Adrenal gland (tissue), 12 donors: Measurements from ENCODE around the gene GABRR1. TPM values are rescaled to one million over a fixed set of nuclear protein-coding genes. Genes with fewer than 3 reads are reported as not detected.
A peak's percentile ranks its signal among the peaks of the same experiment; 100 is the strongest.

Experiments used
- DNase-seq, 7 donors: peaks; one replicate each; pipeline ENCODE4 v3.0.0-alpha.2; 2019 to 2020
- H3K27ac ChIP-seq, 5 donors: fragments of 200-600 bp; sonication (generic) in 4 of 5; 1 replicate in 3 of 5; 2 replicates in 2 of 5; pipeline versions ENCODE4 v1.5.1 to v1.8.0; 2016 to 2020; ENCODE audit warnings: mild to moderate bottlenecking in 1 of 5
- H3K27me3 ChIP-seq: fragments of 200-600 bp; 2 replicates; pipeline ENCODE4 v1.8.0; 2021
- H3K36me3 ChIP-seq, 2 donors: fragments of 200-600 bp; replicated peaks in 1 of 2; 1 replicate in 1 of 2; 2 replicates in 1 of 2; pipeline versions ENCODE4 v1.5.1 to v1.8.0; 2018 to 2022
- H3K4me1 ChIP-seq, 2 donors: fragments of 200-600 bp; replicated peaks in 1 of 2; 1 replicate in 1 of 2; 2 replicates in 1 of 2; pipeline versions ENCODE4 v1.5.1 to v1.8.0; 2018 to 2021
- H3K4me3 ChIP-seq, 4 donors: fragments of 200-600 bp; sonication (generic) in 3 of 4; one replicate each; pipeline ENCODE4 v1.5.1; 2016 to 2018
- H3K9me3 ChIP-seq, 3 donors: fragments of 200-600 bp; sonication (generic) in 1 of 3; replicated peaks in 1 of 3; 1 replicate in 2 of 3; 2 replicates in 1 of 3; pipeline versions ENCODE4 v1.5.1 to v1.8.0; 2016 to 2021
- CTCF ChIP-seq, 6 experiments: fragments of 450-650 bp in 4 of 6; fragments of 200-600 bp in 2 of 6; sonication (generic) in 1 of 6; IDR thresholded peaks; 1 replicate in 5 of 6; 2 replicates in 1 of 6; pipeline versions ENCODE4 v1.5.1 to v1.8.0; 2016 to 2021; ENCODE audit warnings: antibody characterized with exemption in 6 of 6, mild to moderate bottlenecking in 2 of 6, moderate library complexity in 1 of 6
- POLR2A ChIP-seq, 2 donors: fragments of 450-650 bp; IDR thresholded peaks; one replicate each; pipeline ENCODE4 v1.6.1; 2017; ENCODE audit warnings: antibody characterized with exemption in 2 of 2, mild to moderate bottlenecking in 2 of 2, moderate library complexity in 1 of 2
- WGBS, 4 donors: extraction: QIAGEN DNeasy Blood & Tissue Kit in 2 of 4; methylation state at CpG; one replicate each; pipeline versions ENCODE4 v1.1.5 to v1.1.7; 2013 to 2017; 5-methylcytosine and 5-hydroxymethylcytosine counted together
- intact Hi-C, 2 donors: fragments of 100-400 bp; cut with DNase I; formaldehyde crosslinking; loops; one replicate each; pipeline versions ENCODE4 v1.14.1 to v1.15.0; 2022 to 2023
- polyA plus RNA-seq, 3 donors: library from polyadenylated mRNA; stranded (reverse); fragments of 200-250 nt in 2 of 3; fragments of 350-450 nt in 1 of 3; fragmentation: Illumina TruSeq in 1 of 3; extraction: RNeasy Lipid Tissue Mini Kit (QIAGEN cat#74804) in 1 of 3; gene quantifications; one replicate each; pipeline ENCODE4 v1.2.3, GENCODE V29; 2013 to 2014
- total RNA-seq, 9 donors: library from RNA; depleted of rRNA in 4 of 9; stranded (reverse); fragments of >200 nt in 4 of 9; fragments of 120-200 nt in 1 of 9; fragmentation: NEBNext Ultra II Directional in 1 of 9; extraction: Animal tissue kit (Norgen Biotek cat#: 25700) in 1 of 9; gene quantifications; one replicate each; pipeline versions ENCODE4 v1.1.0 to v1.2.4, GENCODE V29; 2013 to 2023
- donor health status: healthy with polysubstance abuse.
- donor health status: Bipolar disorder and iron deficiency.
- donor health status: DM: yes; HTN: yes; CAD: no.
- donor health status: DM: no; HTN: no; CAD: no.
- donor health status: DM: no; HTN: no; CAD: no.
- donor health status: DM: yes; HTN: yes; CAD: no.

The GABRR1 gene
- total and polyA plus RNA-seq, 12 donors = 0.06 TPM; not detected in 11

DNA sequence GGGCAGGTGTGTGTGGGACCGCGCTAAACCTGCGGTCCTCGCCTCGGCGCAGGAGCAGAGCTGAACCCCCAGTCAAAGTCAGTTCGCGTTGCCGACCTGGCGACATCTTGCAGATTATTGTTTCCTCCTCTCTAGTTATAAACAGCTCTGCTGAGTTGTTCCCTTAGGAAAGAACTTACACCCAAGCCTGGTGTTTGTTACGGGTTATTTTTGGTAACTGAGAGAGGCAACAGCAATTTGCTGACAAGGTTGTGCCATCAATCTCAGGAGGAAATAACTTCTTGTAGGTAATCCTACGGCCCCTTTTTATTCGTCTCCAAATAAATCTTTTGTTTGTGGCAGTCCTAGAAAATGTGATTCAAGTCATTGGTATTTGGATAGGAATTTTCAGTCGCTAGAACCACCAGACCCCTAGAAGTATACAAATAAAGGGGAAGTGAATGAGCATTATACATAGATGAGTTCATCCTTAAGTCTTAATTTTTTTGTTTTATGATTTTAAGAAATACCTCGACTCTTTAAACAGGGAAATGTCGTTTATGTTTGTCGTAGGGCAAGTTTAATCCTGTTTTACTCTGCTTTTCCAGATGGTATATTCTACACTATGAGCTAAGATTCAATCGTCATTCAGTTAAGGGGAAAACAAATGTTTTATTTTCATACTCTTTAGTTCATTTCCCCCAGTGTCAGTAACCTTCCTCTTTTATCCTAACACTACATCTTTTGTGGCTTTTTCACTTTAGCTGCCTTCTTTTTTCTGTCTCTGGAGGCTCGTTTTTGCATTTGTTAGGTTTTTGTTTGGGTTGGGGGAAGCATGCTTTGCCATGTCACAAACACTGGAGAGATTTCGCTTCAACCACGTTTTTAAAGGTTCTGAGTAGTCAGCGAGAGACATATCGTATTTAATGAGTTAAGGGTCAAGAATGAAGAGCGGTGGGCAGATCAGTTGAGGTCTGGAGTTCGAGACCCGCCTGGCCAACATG, 70.1 kb downstream of the GABRR1 start:
- Histone ChIP-seq H3K4me1 (peaks cover 3 to 6% of the 10 kb centered on the region in 2 donors), H3K27ac (peak overlapping the region in 3 of 5 donors; percentile 51 to 78 (median 62)), H3K9me3 (no peaks in the 10 kb centered on the region), H3K27me3 (no peaks in the 10 kb centered on the region), H3K4me3 (peak overlapping the region; percentile 35 to 75 (median 56)), H3K36me3 (no peaks in the 10 kb centered on the region)
- peak in 2 of 7 donors; percentile 5 to 16 for DNase-seq
- WGBS, 4 donors = 36 to 42% (median 38%) methylated on average over 24 to 26 of the region's 26 CpGs
- intact Hi-C loops = no loop called here
- no peak for TF ChIP-seq POLR2A (IDR thresholded peaks at IDR 0.05)
- TF ChIP-seq CTCF (IDR thresholded peaks at IDR 0.05) = no peak

DNA sequence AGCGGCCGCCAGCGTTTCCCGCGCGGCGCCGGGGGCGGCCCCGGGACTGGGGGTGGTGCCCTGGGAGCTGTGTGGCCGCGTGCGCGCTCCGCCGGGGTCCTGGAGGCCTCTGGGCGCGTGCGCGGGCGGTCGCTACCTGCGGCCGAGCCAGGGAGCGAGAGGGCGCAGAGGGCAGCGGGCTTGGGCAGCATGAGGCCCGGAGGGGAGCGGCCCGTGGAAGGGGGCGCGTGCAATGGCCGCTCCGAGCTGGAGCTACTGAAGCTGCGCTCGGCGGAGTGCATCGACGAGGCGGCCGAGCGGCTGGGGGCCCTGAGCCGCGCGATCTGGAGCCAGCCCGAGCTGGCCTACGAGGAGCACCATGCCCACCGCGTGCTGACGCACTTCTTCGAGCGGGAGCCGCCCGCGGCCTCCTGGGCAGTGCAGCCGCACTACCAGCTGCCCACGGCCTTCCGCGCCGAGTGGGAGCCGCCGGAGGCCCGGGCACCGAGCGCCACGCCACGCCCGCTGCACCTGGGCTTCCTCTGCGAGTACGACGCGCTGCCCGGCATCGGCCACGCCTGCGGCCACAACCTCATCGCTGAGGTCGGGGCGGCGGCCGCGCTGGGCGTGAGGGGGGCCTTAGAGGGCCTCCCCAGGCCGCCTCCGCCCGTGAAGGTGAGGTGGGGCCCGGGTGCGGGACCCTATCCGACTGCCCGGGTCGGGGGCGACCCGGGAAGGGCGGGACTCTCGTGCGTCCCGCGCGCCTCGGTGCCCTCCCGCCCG, 71.0 kb downstream of the GABRR1 start, which contains the start of gene PM20D2:
TSS of gene PM20D2 (plus strand) at position 100 of the 762 bp plus-strand sequence. CDS start at position 190, 90 bp downstream.
- H3K36me3 ChIP-seq = no peaks in the 10 kb centered on the region
- H3K27ac ChIP-seq = peak within 1 kb of the TSS in 4 of 5 donors; percentile 44 to 78 (median 56)
- no peaks in the 10 kb centered on the region for H3K27me3 ChIP-seq
- peak within 1 kb of the TSS; percentile 35 to 75 (median 56) for H3K4me3 ChIP-seq
- H3K9me3 ChIP-seq = no peaks in the 10 kb centered on the region
- TF ChIP-seq CTCF (IDR thresholded peaks at IDR 0.05) = no peak
- peak; percentile 15 to 47 for TF ChIP-seq POLR2A (IDR thresholded peaks at IDR 0.05)
- 0% methylated on average over 26 to 102 of the region's 102 CpGs; no CpG with 5 or more reads in 1 of the 4 donors for WGBS, 4 donors
- peak; percentile 45 to 66 (median 53) for DNase-seq
- intact Hi-C loops = no loop called here
- H3K4me1 ChIP-seq = peaks cover 3 to 6% of the 10 kb centered on the region in 2 donors

- Histone ChIP-seq H3K4me1 (peaks cover 3 to 6% of the 10 kb centered on the region in 2 donors), H3K27me3 (no peaks in the 10 kb centered on the region), H3K4me3 (peak overlapping the region; percentile 15 to 75 (median 49)), H3K27ac (peak overlapping the region in 4 of 5 donors; percentile 44 to 78 (median 56)), H3K9me3 (no peaks in the 10 kb centered on the region), H3K36me3 (no peaks in the 10 kb centered on the region)
- 6 to 8% (median 7%) methylated on average over 12 to 17 of the region's 17 CpGs for WGBS, 4 donors
- intact Hi-C loops = no loop called here
- TF ChIP-seq CTCF (IDR thresholded peaks at IDR 0.05) (no peak), POLR2A (IDR thresholded peaks at IDR 0.05) (no peak)
- peak in 1 of 7 donors; percentile 12 for DNase-seq
These were observed 71.8 kb downstream of the GABRR1 start for GRCh38 chr6:89145091-89145955.
